Transverse colon (tissue), 4 donors: ENCODE results near the gene KIAA1755.

Experiments
- CTCF ChIP-seq, 5 experiments: fragments of 200-600 bp in 3 of 5; fragments of 450-650 bp in 2 of 5; sonication (generic) in 3 of 5; IDR thresholded peaks; 1 replicate in 2 of 5; 2 replicates in 3 of 5; pipeline ENCODE4 v1.5.1; 2016 to 2017; ENCODE audit warnings: antibody characterized with exemption in 5 of 5, inconsistent platforms in 3 of 5, mild to moderate bottlenecking in 2 of 5, moderate library complexity in 1 of 5
- POLR2A ChIP-seq: fragments of 450-650 bp; IDR thresholded peaks from one replicate; pipeline ENCODE4 v1.6.1; 2016; ENCODE audit warnings: antibody characterized with exemption, mild to moderate bottlenecking, moderate library complexity
- POLR2AphosphoS5 ChIP-seq, 3 donors: sonication (generic); formaldehyde crosslinking; IDR thresholded peaks; one replicate each; pipeline ENCODE4 v1.6.1; 2016; ENCODE audit warnings: antibody characterized with exemption in 3 of 3

GRCh38 chr20:38229376-38230252 lies 30.9 kb downstream of the KIAA1755 start:
- TF ChIP-seq POLR2A: no peak
- TF ChIP-seq CTCF (IDR thresholded peaks at IDR 0.05): peak in 4 of 5 experiments; percentile 32 to 37 (median 34)
- no peak for TF ChIP-seq POLR2AphosphoS5 (IDR thresholded peaks at IDR 0.05)
